ENCODE measurements around the gene PLD5.

Gene PLD5

GRCh38 chr1:242033447-242033846, 491.1 kb downstream of the PLD5 start:
- DNase-seq, result no peak
